Cortex of kidney (tissue), 1 donor: Measurements from ENCODE around the gene PALMD.

Source experiments
- DNase-seq: peaks from one replicate; lab custom pipeline; 2025; lab: John Stamatoyannopoulos, UW

PALMD gene

DNA sequence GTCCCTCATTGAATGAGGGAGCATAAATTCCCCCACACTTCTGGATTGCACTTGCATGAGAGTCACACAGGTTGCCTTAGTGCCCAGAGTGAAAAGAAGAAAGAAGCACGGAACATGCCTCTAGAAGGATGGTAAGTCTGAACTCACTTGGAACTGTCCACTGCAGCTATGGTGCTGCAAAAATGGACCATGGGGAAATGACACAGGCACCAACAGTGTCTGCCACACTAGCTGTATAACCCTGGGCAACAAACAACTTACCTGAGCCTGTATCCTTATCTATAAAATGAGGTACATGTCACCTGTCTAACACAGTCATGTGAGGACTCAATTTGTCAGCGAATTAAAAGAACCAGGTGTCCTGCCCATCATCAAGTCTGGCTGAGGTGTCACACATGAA lies 50.7 kb downstream of the PALMD start:
- no peak for DNase-seq

DNA sequence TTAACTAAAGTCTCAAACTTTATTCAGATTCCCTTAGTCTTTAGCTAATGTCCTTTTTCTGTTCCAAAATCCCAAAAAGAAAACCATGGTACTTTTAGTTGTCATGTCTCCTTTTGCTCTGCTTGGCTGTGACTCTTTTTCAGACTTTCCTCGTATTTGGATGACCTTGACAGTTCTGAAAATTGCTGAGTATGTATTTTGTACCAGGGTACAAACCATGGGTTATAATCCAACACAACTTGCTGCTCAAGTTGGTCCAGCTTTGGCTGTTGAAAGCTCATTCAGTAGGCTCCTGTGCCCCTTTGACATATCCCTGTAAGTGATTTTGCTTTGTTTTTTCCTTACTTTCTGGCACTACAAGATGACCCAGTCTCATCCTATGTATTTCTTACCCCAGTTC lies 51.7 kb downstream of the PALMD start:
- DNase-seq = no peak

DNA sequence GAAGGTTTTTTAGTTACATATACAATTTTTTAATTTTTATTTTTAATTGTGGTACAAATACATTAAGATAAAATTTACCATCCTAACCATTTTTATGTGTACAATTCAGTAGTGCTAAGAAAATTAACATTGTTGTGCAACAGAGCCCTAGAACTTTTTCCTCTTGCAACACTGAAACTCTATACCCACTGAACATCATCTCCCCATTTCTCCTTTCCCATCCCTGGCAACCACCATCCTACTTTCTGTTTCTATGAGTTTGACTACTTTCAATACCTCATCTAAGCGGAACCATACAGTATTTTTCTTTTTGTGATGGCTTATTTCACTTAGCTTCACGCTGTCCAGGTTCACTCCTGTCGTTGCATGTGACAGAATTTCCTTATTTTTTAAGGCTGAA lies 54.1 kb downstream of the PALMD start:
- DNase-seq = no peak

DNA sequence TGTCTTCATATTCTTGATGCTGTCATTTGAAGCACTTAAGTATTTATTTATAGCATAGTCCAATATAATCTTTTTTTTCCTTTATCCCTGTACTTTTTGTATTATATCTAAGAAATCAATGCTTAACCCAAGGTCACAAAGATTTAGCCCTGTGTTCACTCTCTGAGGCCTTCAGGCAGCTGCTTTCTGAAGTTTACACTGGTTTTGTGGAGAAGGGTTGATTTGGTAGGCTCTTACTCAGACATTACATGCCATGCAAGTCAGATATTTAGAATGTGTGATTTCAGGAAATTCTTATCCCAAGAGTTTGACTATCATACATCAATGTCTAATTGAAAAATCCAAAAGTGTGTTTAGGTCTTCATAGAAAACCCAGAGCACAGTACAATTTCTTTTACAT lies 56.3 kb downstream of the PALMD start:
- DNase-seq = no peak

DNA sequence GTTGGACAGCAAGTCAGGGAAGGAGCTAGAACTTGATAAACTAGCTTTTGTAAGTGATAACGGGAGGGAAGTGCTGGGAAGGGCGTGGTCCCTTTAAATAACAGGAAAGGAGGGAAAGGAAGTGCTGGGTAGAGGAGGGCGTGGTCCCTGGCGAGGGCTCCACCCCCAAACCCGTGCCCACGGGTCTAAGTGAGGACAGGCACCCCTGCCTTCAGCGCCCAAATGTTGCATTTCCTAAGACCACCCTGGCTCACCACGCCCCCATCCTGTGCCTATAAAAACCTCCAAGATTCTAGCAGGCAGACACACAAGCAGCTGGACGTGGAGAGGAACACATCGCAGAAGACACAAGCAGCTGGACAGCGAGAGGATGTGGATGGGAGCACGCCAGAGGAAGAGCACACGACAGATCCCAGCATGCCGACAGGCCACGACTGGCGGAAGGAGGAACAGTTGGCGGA lies 58.5 kb downstream of the PALMD start:
- no peak for DNase-seq

DNA sequence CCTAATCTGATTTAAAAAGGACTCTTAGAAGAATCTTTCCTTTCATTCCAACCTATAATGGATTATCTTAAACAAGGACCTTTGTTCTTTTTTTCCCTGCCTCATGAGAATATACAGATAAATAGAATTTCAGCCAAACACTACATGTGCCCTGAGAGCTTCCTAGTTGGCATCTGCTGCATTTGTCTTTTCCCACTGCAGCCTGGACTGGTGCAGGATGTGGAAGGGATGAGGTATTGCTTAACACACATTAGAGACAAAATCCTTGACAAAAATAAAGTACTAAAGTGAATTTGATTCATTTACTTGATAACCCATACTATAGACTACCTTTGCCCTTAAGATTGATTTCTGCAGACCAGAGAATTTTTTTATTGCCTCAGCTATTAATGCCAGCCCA lies 59.5 kb downstream of the PALMD start:
- DNase-seq = no peak

DNA sequence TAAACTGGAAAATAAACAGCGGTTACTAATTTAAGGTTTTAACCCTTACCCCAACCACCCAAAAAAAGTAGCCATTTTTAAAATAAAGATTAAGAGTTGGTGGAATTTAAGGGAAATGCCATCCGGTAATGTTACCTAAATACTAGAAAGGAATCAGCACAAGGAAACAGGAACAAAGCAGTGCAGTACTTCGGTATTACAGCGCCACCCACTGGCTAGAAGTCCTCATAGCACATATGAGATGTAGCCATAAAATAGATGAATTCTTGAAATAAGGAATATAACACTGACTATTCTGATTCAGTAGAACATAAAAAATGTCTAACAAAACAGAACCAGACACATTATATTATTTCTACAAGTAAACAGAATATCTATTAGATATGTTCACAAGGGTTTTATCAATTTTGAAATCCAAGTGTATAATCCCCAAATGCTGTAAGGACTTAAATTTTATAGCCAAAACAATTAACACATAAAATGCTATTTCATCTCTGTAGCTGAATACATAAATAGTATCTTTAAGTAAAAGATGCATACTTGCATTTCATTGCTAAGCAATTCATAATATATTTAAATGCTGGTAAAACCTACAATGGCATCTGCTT lies 61.7 kb downstream of the PALMD start:
- DNase-seq = no peak

DNA sequence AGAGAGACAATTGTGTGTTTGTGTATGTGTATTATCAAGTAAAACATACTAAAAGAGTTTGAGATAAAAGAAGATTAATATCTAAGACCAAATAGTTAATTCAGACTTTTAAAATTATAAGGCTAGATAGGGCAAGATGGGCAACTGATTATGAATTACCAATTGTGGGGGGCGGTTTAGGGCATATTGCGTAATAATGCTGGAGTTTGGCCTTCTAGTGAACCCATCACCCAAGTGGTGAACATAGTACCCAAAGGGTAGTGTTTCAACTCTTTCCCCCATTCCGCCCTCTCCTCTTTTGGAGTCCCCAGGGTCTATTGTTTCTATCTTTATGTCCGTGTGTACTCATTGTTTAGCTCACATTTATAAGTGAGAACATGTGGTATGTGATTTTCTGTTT lies 65.1 kb downstream of the PALMD start:
- no peak for DNase-seq

DNA sequence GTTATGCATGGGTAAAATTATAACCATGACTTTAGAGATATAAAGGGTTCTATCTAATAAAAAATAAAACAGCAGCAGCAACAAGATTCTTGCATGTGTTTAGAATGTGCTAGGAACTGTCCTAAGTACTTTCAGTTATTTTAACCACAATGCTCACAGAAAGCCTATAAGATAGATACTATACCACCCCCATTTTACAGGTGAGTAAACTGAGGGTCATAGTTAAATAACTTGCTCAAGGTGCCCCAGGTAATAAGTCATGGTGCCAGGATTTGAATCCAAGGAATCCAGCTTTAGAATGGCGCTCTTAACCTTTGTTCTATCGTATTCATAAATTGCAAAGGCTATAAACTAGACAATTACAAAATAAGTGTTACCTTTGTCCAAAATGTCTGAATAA lies 67.1 kb downstream of the PALMD start:
- no peak for DNase-seq

DNA sequence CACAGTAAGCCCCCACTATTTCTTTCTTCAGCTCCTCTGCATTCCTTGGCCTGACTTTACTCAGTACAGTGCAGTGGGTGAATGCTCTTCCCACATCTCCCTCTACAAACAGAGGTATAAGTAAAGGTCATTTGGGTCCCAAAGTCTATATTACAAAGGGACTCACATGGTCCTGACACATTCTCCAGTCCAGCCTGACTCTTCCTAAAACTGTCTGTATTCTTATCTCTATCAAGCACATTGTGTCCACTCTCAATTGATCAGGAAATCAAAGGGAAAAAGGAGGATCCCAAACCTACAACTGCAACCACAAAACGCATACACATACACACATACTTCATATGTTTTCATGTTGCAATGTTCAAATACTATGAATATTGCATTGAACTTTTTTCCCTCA lies 71.1 kb downstream of the PALMD start:
- DNase-seq = no peak

DNA sequence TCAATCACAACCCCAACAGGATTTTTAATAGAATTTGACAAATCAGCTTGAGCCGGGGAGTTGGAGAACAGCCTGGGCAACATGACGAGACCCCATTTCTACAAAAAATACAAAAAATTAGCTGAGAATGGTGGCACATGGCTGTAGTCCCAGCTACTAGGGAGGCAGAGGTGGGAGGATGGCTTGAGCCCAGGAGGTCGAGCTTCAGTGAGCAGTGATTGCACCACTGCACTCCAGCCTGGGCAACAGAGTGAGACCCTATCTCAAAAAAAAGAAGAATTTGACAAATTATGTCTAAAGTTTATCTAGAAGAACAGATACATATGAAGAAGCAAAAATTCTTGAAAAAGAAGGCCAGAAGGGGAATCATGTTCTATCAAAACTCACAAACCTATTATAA lies 77.3 kb downstream of the PALMD start:
- no peak for DNase-seq

DNA sequence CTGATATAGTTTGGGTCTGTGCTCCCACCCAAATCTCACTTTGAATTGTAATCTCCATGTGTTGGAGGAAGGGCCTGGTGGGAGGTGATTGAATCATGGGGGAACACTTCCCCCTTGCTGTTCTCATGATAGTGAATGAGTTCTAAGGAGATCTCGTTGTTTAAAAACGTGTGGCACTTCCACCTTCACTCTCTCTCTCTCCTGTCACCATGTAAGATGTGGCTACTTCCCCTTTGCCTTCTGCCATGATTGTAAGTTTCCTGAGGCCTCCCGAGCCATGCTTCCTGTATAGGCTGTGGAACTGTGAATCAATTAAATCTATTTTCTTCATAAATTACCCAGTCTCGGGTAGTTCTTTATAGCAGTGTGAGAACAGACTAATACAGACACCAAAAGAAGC lies 80.1 kb downstream of the PALMD start:
- DNase-seq = no peak

DNA sequence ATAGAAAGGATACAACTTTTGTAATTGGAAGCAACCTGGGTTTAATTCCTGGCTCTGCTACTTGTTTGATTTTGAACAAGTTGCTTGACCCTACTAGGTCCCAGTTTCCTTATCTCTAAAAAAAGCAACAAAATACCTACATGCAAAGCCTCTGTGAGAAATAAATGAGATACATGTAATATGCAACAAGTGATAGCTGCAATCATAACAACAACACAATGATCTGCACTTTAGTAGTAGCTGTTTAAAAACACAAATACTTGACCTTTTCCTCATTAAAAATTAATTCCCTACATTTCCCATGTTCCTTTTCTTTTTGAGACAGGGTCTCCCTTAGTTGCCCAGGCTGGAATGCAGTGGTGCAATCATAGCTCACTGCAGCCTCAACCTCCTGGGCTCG lies 80.5 kb downstream of the PALMD start:
- DNase-seq = no peak

DNA sequence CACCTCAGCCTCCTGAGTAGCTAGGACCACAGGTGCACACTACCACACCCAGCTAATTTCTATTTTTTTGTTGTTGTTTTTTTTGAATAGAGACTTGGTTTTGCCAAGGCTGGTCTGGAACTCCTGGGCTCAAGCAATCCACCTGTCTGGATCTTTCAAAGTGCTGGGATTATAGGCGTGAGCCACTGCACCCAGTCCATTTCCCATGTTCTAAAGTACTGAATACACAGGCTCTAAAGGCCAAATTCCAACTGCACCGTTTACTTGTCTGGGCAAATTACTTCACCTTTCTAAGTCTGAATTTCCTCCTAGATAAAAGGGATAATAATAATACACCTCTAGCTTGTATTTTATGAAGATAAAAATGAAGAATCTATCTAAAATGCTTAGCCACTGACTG lies 80.9 kb downstream of the PALMD start:
- no peak for DNase-seq

DNA sequence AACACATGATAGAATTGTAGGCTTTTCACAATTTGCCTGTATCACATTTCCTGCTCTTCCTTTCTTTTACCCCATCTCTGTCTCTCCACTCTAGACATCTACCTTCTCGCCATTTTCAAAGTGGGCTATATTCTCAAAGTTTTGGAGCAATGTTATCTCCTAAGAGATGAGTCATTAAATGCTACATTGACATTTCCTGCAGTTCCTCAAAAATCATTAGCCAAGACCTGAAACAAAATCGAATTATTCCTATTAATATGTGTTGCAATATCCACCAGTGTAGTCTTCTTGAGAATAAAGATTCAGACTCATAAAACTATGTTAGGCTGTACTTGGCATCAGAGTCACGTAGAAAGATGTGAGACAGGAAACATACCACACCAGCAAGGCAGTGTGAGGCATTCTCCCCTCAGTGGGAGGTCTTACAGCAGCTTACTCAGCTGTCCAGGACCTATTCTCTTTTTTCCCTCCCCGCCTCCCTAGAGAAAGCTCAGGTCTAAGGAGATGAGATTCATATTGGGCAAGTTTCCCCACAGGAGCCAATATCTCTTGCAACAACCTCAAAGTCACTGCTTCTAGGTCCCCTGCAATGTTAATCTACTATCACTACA lies 81.8 kb downstream of the PALMD start:
- no peak for DNase-seq

DNA sequence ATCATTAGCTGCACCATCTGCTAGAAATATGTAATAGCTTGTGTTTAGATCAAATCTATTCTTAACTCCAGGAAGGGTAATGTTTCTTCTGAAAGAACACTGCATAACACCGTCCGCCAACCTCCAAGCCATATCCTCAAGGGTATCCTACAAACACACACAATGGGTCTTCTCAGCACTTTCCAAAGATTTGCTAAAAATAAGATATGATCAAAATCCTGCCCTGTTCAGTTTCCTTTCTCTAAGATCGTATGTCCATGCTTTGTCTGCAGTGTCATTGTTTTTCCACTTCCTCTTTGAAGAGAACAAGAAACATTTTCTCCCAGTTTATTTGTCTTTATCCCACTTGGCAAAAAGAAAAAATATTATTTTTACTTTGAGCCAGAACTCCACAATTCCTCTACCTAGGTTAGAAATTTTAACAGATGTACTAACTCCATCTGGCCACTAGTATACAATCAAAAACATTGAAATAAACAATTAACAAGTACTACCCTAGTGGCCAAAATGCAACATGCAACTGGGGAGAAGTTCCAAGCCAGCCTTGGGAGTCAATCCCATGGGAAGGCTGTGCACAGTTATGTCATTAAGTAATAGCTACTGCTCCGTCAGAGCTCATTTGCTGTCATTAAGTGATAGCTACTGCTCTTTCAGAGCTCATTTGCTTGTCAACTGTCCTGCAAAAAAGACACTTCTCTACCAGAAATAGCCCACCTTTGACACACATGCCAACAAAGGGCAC lies 82.8 kb downstream of the PALMD start:
- no peak for DNase-seq

DNA sequence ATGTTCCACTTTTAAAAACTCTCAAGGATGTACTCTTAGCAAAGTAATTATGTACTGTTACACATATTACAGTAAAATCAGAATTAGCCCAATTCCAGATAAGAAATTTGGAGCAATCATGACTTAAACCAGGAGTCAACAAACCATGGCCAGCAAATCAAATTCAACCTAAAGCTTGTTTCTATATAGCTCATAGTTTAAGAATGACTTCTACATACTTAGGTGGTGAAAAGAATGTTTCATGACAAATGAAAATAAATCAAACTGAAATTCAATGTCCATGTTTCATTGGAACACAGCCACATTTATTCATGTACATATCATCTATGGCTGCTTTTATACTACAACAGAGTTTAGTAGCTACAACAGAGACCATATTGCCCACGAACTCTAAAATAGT lies 85.5 kb downstream of the PALMD start:
- DNase-seq = no peak

DNA sequence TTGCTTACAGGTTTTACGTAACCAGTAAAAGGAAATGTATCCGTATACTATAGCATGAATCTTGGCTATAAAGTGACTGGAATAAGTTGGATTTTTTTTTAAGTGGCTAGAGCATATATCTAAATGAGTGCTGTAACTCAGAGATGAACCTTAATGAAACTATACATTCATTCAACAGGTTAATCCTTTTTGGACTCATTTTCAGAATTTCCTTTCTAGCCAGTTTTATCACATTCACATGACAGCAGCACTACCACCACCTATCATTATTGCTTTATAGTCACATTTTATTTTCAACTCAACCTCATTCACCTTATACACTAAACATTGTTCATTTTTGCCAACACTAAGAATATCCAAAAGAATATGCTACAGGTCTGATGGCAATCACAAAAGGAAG lies 89.9 kb downstream of the PALMD start:
- no peak for DNase-seq

DNA sequence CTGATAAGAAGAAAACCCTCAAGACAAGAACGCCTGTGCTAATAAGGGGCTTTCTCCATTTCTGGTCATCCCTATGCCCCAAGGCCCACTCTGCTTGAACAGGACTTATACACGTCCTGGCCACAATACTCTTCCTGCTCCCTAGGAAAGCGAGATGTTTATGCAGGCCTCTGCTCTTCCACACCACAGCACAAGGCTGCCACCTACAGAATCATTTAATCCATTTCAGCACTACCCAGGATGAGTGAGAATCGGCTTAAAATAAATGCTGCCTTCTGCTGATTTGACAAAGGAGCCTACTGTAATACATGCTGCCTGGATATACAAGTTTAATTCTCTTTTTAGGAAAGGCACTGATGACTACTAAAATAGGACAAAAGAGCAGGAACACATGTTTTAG lies 91.1 kb downstream of the PALMD start:
- DNase-seq = no peak

DNA sequence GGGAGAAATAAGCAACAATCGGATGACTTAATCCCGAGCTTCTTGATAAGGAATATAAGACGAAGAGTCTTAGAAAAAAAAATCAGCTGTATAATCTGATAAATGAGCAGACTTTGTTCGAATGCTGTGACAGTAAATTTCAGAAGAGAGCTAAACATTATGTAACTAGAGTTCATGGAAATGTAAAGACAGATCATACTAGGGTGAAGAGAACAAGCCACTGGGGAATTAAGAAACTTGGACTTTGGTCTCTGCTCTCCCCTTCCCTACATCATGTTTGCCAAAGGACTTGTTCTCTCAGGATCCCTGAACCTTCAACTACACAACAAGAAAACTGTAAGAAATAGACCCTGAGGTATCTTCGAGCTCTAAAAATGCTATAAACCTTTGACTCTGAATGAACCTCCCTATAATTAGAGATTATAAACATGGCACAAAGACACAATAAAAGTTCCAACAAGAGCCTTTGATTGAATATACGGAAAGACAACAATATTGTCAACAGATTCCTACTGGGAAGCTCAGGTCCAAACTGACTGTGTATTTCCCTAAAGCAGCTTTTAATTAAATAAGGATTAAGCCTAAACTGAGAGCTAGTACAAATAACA lies 93.0 kb downstream of the PALMD start:
- DNase-seq = no peak

DNA sequence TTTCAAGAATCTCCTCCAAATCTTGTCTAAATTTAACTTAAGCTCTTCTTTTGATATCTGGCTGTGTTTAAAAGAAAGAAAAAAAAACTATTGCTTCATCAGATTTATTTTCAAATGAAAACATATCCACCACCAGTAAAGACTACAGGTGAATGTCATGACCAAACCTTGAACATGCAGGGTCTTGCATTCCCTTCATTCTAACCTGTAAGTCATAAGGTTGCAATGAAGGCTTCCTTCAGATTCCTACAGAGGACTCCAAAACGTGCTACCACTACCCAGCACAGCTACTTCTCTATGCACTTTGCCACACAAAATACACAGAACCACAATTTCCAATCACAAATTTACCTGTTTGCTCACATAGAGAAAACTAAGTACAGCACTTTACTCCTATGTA lies 94.2 kb downstream of the PALMD start:
- no peak for DNase-seq
